GM03348 (cell line): ENCODE data around the gene SH2D3C.
A peak's percentile ranks its signal among the peaks of the same experiment; 100 is the strongest.

ENCODE experiments used
- DNase-seq: peaks from one replicate; pipeline ENCODE4 v3.0.0; 2012; ENCODE audit warnings: low spot score

The SH2D3C gene

DNA sequence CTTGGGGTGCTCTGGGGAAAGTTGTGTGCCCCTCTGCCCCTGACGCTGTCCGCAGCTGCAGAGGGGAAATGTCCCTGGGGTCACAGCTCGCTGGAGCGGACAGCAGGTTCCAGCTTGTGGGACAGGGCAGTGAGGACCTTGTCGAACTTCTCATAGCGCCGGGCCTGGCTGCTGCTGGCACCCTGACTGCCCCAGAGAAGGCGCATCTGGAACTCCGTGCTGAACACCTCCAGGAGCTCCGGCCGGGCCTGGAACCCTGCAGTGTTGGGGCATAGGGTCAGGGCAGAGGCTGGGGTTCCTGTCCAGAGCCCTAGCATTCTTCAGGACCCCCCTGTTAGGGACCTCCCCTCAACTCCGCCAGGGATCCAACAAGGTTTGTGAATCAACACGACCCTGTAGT, 39.8 kb downstream of the SH2D3C start:
- no peak for DNase-seq

DNA sequence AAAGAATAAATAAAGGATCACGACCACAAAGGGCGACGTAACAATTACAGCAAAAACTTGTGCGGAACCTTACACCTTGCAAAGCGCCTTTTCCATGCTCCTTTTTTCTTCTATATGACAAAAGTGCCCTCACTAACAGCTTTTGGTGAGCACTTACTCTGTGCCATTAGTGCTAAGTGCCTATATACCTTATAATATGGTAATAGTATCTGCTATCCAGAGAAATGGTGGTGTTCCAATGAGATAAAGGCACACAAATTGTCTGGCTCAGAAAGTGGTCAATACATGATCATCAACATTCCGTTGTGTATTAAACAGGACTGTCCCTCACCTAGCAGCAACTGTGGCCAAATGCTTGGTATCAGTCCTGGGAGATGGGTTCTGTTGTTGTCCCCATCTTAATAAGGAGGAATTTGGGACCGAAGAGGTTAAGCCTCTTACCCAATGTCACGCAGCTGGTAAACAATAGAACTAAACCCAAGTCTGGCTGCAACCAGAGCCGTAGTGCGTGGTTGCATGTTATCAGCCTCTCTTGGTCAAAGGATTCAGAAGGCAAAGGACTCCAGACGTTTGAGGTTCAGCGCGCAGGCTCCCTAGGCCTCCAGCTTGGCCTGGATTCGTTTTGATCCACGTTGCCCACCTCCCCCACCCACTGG, 42.8 kb downstream of the SH2D3C start:
- DNase-seq, result no peak

DNA sequence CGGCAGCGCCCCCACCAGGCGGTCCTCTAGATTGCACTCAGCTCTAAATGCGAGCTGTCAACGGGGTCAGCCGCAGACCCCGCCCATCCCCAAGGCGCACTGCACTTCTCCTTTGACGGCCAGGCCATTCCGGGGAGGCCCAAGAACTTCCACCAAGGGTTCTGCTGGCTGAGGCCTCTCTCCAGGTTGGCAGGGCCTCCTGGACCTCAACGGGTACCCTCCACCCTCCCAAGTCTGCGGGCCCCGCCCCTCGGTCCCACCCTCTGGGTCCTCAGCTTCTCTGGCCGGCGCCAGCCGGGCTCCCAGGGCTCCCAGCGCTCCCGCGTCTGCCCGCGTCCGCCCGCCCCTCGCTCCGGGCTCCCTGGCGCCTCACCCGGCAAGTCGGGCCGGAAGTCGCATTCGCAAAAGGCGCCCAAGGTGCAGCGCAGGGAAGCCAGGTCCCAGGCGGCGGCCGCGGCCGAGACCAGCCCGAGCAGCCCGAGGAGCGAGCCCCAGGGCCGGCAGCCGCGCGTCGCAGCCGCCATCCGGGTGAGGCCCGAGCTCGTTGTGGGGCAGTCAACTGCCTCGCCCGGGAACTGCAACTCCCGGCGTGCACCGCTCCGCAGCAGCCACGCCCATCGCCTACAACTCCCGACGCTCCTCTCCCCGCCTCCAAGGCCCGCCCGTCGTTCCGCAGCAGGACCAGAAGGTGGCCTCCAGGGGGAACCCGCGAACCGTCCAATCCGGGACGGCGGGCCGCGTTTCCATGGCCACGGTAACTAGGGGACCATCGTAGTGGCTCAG, 43.5 kb downstream of the SH2D3C start, which contains the start of gene TOR2A:
TSS of gene TOR2A (minus strand) at position 548 of the 783 bp plus-strand sequence. CDS start at position 524, 24 bp downstream.
- DNase-seq, result peak; percentile 99

DNA sequence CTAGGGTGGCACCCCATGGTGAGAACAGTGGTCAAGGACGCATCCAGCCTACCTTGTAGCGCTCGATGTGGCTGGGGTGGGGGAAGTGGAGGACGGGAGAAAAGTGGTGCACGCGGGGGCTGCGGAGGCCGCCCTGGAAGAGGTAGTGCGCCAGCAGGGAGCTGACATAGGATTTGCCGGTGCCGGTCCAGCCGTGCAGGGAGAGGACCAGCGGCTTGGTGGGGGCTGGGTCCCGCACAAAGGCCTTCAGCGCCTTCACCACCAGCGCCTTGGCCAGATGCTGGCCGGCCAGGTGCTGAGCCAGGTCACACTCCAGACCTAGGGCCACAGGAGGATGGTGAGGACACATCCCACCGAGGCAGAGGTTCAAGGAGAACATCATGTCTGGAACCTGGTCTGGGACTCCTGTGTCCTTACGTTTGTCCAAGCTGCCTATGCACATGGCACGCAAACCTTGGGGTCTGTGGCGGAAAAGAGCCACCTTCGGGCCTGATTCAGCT, 44.2 kb downstream of the SH2D3C start:
- no peak for DNase-seq

DNA sequence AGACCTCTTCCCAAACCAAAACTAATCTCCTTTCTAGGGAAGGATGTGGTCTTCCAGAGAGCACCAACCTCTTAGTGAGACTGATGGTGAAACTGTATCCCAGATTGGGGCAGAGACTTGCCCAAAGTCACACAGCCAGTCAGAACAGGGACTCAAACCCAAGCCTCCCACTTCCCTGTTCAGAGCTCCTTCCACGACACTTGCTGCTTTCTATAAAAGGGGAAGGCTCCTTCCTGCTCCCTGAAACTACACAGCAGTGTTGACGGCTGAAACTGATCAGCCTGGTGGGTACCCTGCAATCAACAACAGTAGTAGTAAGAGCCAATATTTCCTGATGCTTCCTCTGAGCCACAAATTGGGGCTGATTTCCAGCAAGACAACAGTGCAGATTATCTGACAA, 44.9 kb downstream of the SH2D3C start:
- no peak for DNase-seq

DNA sequence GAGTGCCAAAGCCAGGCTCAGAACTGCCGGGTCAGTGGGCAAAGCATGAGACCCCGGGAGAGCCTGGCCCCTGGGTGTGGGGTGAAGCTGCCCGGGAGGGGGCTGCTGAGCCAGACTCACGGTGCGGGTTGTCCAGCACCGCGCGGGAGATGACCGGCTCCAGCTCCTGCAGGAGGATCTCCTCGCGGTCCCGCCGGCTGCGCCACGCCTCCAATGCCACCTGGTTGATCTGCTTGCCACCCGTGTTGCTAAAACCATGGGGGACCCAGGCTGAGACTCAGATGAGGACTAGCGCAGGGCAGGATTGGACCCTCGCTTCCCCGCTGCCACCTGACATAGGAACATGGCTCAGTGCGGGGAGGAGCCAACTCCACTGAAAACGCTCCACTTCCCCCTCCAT, 46.0 kb downstream of the SH2D3C start:
- no peak for DNase-seq

DNA sequence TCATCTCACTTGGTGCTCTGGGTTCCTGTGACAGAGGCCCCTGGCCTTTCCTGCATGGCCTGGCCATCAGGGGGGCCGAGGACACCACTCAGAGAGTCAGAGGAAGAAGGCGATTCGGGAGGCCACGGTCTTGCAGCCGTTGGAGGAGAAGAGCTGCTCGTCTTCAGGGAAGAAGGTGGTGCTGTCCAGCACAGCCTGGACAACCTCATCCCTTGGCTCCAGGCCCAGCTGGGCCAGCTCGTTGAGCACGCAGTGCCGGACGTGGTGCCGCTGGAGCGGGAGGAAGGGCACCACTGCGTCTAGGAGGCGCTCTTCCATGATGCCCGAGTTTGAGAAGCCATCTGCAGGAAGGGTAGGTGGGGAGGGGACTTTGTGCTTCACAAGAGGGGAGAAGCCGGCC, 46.5 kb downstream of the SH2D3C start:
- no peak for DNase-seq

DNA sequence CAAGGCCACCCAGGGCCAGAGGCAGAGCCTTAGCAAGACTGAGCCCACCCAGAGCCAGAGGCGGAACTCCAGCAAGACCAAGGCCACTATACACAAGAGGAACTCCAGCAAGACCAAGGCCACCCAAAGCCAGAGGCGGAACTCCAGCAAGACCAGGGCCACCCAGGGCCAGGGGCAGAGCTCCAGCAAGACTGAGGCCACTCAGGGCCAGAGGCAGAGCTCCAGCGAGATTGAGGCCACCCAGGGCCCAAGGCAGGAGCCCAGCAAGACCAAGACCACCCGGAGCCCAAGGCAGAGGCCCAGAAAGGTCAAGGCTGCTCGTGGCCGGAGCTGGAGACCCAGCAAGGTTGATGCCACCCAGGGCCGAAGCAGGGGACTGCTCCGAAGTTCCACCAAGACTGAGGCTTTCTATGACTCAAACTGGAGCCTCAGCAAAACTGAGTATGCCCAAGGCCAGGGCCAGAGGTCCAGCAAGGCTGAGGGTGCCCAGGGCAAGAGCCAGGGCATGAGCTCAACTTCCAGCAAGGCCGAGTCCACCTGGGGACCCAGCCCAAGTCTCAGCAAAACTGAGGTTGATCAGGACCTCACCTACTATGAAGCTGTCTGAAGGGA, 47.6 kb downstream of the SH2D3C start:
- no peak for DNase-seq

DNA sequence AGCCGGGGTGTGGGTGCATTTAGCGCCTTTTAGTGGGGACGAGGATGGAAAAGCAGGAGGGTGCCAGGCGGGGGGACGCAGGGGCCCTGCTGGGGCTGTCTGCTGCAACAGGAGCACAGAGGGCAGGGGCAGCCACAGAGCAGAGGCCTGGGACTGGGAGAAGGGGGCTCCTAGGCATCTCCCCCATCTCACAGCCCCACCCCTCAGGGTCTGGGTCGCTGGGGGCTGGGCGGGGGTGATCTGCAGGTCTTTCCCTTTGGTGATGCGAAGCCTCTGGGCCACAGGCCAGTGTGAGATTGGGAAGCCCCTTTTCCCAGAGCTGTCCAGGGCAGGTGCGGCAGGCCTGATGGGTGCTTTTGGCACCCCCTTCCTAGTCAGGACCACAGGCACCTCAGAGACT, 48.2 kb downstream of the SH2D3C start:
- no peak for DNase-seq

DNA sequence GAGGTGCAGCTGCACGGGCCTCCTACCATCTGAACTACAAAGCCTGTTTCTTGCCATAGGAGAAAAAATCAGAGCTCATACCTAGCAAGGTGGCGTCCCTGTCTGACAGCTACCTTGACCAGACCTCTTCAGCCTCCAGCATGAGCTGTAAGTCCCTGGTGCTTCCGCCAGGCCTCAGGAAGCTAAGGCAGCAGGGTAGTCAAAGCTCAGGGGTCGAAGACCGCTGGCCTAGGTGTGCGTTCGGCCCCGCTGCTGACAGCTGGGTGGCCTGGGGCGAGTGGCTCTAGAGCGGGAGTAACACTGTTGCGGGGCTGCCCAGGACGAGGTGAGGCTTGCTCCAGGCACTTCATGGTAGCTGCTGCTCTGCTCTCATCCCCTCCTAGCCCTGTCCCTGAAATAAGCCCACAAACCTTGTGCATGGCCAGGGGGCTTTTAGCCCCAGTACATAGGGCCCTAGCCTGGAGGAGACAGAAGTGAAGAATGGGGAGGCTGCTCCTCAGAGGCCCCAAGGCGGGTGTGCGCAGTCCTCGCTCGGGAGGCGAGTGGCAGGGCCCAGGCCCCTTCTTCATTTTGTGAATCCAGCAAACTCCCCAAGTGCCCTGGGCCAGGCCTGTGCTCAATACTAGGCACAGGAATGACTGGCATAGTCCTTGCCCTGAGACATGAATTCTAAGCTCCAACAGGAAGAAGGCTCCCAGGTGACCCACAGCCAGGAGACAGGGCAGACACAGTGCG, 48.8 kb downstream of the SH2D3C start:
- DNase-seq, result no peak

DNA sequence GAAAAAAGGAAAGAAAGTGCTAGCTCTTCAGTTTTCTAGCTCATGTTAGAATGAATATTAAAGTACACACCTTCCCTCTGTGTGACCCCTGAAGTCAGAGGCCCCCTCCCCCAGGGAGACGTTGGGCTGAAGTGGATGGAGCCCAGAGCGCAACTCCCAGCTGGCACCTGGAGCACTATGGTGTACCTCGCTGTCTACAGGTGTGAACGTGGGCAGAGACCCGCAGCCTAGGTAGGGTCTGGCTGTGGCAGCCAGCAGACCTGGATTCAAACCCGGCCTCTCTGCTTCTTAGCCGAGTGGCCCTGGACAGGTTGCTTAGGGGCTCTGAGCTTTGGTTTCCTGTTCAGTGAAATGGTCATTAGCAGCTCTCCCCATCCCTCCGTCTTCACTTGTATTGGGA, 49.7 kb downstream of the SH2D3C start:
- DNase-seq, result no peak

DNA sequence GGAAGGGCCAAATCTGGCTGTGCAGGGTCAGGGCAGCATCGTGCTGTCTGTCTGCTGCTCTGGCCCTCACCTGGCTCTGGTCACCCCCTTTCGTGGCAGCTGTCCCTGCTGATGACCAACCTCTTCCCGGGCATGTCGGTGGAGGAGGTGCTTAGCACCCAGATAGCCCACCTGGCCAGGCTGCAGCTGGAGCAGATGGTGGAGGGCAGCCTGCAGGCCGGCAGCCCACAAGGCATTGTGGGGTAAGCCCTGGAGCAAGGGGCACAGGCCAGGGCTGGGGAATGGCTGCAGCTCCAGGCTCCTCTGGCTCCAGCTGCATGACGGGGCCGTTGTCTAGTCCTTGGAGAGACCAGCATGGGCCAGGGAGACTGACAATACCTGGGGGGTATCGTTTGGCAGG, 51.6 kb downstream of the SH2D3C start:
- DNase-seq, result no peak

DNA sequence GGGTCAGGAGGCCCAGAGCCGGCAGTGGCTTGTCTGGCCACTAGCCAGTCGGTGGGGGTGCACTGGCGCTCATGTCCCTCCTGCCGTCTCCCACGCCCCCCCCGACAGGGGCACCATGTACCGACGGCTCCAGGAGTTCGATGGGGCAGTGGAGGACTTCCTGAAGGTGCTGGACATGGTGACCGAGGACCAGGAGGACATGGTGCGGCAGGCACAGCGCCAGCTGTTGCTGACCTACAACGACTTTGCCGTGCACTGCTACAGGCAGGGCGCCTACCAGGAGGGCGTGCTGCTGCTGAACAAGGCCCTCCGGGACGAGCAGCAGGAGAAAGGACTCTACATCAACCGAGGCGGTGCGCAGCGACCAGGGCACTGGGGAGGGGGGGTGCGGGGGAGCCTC, 54.5 kb downstream of the SH2D3C start:
- no peak for DNase-seq

DNA sequence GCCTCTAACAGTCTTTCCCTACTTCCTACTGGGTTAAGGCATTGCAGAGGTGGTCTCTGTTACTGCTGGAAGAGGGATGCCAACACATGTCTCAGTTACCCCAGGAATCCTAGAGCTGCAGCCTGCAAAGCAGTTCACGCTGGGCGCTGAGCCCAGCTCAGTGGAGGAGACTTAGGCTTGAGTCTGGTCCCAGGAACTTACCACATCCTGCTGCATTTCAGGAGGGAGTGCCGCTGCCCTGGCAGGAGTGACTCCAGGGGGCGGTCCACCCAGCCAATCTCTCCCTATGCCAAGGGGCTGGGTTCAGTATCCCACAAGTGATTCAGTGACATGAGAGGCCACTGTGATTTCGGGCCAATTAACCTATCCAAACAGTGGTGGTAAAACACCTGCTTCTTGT, 55.0 kb downstream of the SH2D3C start:
- peak; percentile 87 for DNase-seq

DNA sequence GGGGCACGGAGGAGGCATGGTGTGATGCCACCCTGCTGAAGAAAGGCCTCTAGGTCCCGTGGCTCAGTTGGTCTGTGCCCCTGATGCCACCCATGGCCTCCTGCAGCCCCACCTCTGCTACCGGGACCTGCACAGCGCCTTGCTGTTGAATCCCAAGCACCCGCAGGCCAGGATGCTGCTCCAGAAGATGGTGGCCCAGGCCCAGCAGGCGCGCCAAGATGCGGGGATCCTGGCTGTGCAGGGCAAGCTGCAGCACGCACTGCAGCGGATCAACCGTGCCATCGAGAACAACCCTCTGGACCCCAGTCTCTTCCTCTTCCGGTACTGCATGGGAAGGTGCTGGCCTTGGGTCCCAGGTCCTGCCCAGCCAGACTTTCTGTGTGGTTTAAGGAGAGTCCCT, 55.5 kb downstream of the SH2D3C start:
- no peak for DNase-seq

DNA sequence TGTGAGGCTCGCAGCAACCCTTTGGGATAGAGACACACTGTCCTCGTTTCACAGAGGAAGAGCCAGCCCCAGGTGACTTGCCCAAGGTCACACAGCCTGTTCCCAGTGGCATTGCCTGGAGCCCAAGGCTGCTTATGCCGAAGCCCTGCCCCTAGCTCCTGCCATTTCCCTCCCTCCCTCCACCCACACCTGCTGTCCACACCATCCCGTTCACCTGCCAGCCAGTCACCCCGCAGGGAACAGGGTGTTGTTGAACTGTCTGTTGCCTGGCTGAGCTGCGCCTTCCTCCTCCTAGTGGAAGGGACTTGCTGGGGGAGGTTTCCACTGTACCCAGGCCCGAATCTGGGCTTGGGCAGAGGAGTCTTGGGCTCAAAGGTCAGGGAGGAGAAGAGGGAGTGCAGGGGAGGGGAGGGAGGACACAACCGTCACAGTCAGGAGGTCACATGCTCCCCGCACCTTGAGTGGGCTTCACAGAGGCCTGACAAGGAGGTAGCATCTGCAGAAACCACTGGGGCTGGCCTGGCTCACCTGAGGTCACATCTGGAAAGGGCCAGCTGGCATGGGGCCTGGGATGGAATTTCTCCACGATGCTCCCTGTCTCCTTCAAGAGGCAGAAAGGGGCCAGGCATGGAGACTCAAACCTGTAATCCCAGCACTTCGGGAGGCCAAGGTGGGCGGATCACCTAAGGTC, 56.3 kb downstream of the SH2D3C start:
- no peak for DNase-seq

DNA sequence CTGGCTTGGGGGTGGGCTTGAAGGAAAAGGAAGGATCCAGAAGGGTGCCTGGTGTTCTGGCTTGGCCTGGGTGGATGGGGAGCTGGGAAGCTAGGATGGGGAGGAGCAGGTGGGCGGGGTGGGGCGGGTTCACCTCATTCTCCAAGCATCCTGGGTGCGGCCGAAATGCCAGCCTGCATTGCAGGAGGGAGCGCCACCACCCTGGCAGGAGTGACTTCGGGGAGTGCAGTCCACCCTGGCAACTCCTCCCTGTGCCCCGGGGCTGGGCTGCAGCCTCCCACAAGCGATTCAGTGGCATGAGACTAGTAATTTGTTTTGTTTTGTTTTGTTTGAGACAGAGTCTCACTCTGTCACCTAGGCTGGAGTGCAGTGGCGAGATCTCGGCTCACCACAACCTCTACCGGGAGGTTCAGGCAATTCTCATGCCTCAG, 57.1 kb downstream of the SH2D3C start:
- DNase-seq, result no peak

DNA sequence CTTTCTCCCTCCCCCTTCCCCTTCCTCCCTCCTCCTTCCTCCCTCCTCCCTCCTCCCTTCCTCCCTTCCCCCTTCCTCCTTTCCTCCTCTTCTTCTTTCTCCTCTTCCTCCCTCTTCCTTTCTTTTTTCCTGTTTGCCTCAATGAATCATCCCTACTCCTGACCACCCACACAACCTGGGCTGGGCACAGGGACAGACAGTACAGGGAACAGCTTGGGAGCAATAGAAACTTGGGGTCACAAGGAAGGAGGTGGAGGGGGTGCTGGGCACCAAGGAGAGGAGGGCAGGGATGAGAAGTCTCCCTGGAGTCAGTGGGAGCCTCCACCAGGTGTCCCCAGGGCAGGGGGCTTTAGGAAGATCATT, 57.6 kb downstream of the SH2D3C start:
- DNase-seq, result no peak

DNA sequence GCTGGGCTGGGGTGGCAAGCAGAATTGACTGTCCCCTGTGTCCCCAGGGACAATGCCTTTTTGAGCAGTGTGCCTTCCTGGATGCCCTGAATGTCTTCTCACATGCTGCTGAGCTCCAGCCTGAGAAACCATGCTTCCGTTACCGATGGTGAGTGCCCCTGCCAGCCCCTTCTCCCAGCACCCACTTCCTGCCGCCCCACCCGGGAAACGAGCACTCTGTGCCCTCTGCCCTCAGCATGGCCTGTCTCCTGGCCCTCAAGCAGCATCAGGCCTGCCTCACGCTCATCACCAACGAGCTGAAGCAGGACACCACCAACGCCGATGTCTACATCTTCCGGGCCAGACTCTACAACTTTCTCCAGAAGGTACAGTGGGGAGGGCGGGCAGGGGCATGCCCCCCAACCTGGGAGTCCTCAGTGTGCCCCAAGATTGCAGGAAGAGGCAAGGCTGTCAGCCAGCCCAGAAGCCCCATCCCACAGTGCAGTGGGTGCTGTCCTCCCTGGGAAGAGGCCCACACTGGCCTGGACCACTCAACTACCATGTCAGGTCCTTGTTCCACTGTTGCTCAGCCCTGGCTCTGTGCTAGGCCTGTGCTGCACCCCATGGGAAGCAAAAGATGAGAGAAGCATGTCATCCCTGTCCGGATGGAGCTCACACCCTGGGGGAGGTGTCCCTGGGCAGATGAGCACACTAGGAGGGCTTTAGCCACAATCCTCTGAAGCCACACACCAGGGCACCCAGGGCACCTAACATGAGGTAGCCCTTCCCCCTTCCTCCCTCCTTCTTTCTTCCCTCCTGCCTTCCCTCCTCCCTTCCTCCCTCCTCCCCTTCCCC, 58.2 kb downstream of the SH2D3C start:
- no peak for DNase-seq

DNA sequence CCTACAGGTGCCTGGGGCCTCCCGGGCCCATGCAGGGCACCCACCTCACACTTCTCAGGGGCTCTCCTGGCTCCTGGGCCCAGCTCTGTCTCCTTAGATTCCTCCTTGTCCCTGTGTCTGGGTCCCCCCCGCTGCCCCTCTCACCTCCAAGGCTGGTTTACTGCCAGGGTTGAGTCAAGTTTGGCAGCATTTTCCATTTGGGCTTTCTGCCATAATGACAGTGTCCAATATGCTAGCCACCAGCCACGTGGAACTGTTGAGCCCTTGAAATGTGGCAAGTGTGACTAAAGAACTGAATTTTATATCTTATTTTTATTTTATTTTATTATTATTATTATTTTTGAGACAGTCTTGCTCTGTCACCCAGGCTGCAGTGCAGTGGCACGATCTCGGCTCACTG, 60.7 kb downstream of the SH2D3C start:
- DNase-seq, result no peak

DNA sequence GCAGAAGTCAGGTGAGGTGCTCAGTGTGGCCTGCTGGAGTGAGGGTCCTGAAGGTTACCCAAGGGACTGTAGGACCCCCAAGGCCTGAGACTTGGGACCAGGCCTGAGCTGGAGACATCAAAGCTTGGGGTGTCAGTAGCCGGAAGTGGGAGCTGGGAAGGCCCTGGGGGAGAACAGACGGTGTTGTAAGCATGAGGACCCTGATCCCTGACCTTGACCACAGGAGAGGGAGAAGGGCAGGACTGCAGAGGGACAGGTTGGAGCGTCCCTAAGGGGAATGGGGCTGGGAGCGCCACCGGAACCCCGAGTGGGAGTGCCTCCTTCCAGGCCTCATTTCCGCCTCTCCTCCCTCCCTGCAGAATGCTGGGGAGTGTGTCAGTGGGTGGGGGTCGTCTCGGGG, 62.1 kb downstream of the SH2D3C start:
- DNase-seq, result no peak
